GM12892 (cell line): ENCODE data around the gene MUL1.

Experiments used
- POLR2A ChIP-seq: IDR thresholded peaks from 2 replicates; pipeline ENCODE4 v1.6.1; 2011; ENCODE audit warnings: low read depth, low read length, control low read depth
- TAF1 ChIP-seq: IDR thresholded peaks from 2 replicates; pipeline ENCODE4 v1.6.1; 2011; ENCODE audit warnings: low read depth, mild to moderate bottlenecking, control low read depth, low read length, borderline replicate concordance

- TF ChIP-seq POLR2A (no peak), TAF1 (no peak)
Observed at GRCh38 chr1:20469406-20470076, 38.4 kb downstream of the MUL1 start.
